ENCODE results near the gene KCNJ6.
A peak's percentile ranks its signal among the peaks of the same experiment; 100 is the strongest.

The KCNJ6 gene

DNA sequence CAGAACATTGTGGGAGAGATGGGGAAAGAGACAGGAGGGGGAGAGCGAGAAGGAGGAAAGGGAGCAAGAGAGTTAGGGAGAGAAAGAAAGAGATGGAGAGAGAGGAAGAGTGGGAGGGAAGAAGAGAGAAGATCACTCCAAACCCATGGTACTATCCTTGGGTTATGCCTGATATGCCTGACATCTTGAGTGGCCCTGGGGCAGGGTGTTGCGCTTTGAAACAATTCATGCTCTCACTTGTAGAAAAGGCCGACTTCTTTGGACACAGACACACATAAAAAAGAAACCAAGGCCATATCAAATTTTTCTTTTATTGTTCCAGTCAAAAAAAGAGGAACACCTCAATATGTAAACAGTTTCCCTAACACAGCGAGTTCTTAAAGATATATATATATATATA lies 309.2 kb downstream of the KCNJ6 start:
- no peak overlapping the region for H3K4me3 ChIP-seq (ENCODE audit: low read length)
- TF ChIP-seq, protein P1, sequence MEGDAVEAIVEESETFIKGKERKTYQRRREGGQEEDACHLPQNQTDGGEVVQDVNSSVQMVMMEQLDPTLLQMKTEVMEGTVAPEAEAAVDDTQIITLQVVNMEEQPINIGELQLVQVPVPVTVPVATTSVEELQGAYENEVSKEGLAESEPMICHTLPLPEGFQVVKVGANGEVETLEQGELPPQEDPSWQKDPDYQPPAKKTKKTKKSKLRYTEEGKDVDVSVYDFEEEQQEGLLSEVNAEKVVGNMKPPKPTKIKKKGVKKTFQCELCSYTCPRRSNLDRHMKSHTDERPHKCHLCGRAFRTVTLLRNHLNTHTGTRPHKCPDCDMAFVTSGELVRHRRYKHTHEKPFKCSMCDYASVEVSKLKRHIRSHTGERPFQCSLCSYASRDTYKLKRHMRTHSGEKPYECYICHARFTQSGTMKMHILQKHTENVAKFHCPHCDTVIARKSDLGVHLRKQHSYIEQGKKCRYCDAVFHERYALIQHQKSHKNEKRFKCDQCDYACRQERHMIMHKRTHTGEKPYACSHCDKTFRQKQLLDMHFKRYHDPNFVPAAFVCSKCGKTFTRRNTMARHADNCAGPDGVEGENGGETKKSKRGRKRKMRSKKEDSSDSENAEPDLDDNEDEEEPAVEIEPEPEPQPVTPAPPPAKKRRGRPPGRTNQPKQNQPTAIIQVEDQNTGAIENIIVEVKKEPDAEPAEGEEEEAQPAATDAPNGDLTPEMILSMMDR (IDR thresholded peaks at IDR 0.05; ENCODE audit: insufficient read depth, low read depth, low read length, missing control alignments): no peak
- peak; percentile 10 for DNase-seq (ENCODE audit: low read depth)

DNA sequence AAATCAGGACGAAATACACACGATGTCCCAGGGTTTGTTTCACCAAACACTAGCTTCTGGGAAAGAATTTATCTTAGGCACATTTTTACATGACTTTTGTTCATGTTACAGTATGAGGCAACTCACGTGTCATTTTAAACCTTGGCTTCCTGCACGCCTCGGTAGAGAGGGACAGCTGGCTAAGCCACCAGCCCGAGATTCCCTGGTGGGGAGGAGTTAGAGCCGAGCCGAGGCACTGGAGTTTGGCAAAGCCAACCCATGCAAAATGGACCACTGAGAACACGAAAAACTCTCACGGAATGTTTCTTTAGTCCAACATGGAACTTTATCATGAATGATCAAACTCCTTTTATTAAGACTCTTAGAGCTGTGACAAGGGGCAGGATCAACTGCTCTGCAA lies 309.7 kb downstream of the KCNJ6 start:
- H3K4me3 ChIP-seq (ENCODE audit: low read length): no peak overlapping the region
- DNase-seq (ENCODE audit: low read depth): no peak
- TF ChIP-seq, protein P1 (IDR thresholded peaks at IDR 0.05; ENCODE audit: insufficient read depth, low read depth, low read length, missing control alignments): no peak

DNA sequence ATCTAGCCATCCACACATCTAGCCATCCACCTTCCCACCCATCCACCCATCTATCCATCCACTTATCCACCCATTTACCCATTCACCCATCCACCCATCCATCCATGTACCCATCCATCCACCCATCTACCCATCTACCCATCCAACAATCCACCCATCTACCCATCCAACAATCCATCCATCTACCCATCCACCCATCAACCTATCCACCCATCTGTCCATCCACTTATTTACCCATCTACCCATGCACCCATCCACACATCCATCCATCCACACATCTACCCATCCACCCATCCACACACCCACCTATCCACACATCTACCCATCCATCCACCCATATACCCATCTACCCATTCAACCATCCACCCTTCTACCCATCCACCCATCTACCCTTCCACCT lies 311.3 kb downstream of the KCNJ6 start:
- no peak for DNase-seq (ENCODE audit: low read depth)
- TF ChIP-seq, protein P1 (IDR thresholded peaks at IDR 0.05; ENCODE audit: insufficient read depth, low read depth, low read length, missing control alignments): no peak
- H3K4me3 ChIP-seq (ENCODE audit: low read length): no peak overlapping the region

DNA sequence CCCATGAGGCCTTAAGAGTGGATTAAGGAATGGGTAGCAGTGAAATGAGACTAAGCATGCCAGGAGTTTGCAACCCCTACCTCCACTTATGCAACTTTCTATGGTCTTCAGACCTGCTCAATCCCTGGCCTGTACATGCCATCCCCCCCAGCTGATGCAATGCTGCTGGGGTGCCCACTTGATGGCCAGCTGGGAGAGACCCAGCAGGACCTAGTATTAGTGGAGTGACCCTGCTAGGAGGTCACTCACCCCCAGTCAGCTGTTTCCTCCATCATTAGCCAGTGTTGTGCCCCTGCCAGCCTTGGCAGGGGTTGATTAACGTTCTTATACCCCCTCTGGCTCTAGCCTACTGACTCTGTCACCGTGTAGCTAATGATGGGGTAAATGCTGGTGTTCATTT lies 313.1 kb downstream of the KCNJ6 start:
- DNase-seq (ENCODE audit: low read depth): no peak
- H3K4me3 ChIP-seq (ENCODE audit: low read length): no peak overlapping the region
- TF ChIP-seq, protein P1 (IDR thresholded peaks at IDR 0.05; ENCODE audit: insufficient read depth, low read depth, low read length, missing control alignments): no peak

DNA sequence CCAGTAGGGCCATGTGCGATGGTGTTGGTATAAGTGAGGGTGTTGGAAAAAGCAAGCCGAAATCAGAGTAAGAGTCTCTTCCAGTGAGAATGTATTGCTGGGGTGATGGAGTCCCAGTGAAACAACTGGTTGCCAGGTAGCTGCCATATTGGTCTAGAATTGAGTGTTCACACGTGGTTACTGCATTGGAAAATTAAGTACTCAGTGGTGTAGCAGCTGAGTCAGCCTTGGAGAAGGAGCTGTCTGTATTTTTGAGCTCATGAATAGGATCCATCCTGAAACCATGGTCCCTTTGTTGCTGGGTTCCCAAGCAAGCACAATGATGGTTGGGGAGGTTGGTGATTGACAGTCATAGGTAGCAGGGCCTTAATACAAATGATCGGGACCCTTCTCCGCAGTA lies 314.3 kb downstream of the KCNJ6 start:
- H3K4me3 ChIP-seq (ENCODE audit: low read length): no peak overlapping the region
- TF ChIP-seq, protein P1 (IDR thresholded peaks at IDR 0.05; ENCODE audit: insufficient read depth, low read depth, low read length, missing control alignments): no peak
- no peak for DNase-seq (ENCODE audit: low read depth)

DNA sequence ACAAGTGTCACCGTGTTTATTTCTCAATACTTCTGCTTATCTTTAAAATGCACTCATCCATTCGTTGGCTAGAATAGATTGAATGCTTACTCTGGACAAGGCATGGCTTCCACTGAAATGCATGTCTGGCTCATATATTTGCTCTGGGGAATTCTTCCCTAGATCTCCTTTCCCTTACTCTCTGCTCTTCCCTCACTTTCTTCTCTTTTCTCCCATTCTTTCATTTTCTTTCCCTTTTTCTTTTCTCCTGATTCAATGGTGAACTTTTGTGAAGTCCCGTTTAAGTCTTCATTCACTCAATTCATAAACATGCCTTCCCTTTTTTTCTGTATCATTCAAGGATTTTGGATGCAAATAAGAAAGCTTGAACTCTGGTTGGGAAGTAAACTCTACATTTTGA lies 315.2 kb downstream of the KCNJ6 start:
- DNase-seq (ENCODE audit: low read depth): no peak
- TF ChIP-seq, protein P1 (IDR thresholded peaks at IDR 0.05; ENCODE audit: insufficient read depth, low read depth, low read length, missing control alignments): no peak
- no peak overlapping the region for H3K4me3 ChIP-seq (ENCODE audit: low read length)

DNA sequence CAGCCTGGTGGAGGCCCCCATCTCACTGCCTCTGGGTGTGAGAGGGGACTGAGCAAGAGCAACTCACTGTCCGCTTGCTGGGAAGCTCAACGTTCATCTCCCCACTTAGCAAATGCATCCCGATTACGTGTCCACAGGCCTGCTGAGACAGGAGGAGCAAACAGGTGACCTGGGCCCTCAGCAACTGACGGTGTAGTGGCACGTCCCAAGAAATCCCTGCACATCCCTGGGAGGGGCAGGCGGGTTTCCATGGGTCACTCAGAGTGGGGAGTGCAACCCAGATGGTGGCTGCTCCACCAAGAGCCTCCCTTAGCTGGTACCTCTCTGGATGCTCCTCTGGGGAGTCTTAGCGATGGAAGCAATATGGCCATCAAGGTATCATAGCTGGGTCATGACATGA lies 320.3 kb downstream of the KCNJ6 start:
- H3K4me3 ChIP-seq (ENCODE audit: low read length): no peak overlapping the region
- no peak for DNase-seq (ENCODE audit: low read depth)
- TF ChIP-seq, protein P1 (IDR thresholded peaks at IDR 0.05; ENCODE audit: insufficient read depth, low read depth, low read length, missing control alignments): no peak

Data from epithelial cell of esophagus (primary cell).